GM12878 (cell line): ENCODE measurements around the gene ZNF791. TPM values are rescaled to one million over a fixed set of nuclear protein-coding genes. Genes with fewer than 3 reads are reported as not detected.

Experiments used
- ATF3 ChIP-seq: IDR thresholded peaks from 2 replicates; pipeline ENCODE4 v1.6.1; 2011; ENCODE audit warnings: low read depth, mild to moderate bottlenecking, low read length, moderate library complexity, borderline replicate concordance; ENCODE audit errors: extremely low read depth
- BCL11A ChIP-seq: IDR thresholded peaks from 2 replicates; pipeline ENCODE4 v1.6.1; 2011; ENCODE audit warnings: low read depth, low read length
- CBX5 ChIP-seq: sonication (generic); IDR thresholded peaks from 2 replicates; pipeline ENCODE4 v1.6.1; 2016; ENCODE audit warnings: low read depth, moderate library complexity, mild to moderate bottlenecking, inconsistent platforms
- CHD1 ChIP-seq: IDR thresholded peaks from 2 replicates; pipeline ENCODE4 v1.6.1; 2012; ENCODE audit warnings: low read depth, low read length, improper control_type of control experiment
- CREM ChIP-seq: IDR thresholded peaks from 2 replicates; pipeline ENCODE4 v1.6.1; 2014; ENCODE audit warnings: antibody characterized with exemption, low read depth
- CTCF ChIP-seq, 3 experiments: IDR thresholded peaks in 2 of 3; conservative IDR thresholded peaks in 1 of 3; 2 replicates each; pipeline ENCODE4 v1.5.1; 2011; ENCODE audit warnings: low read depth in 3 of 3, low read length in 3 of 3, mild to moderate bottlenecking in 3 of 3, control low read depth in 2 of 3, moderate library complexity in 2 of 3, inconsistent platforms in 1 of 3, mixed read lengths in 1 of 3; ENCODE audit not compliant: control insufficient read depth in 2 of 3, insufficient read depth in 1 of 3; ENCODE audit errors: extremely low read depth in 1 of 3
- ESRRA ChIP-seq: IDR thresholded peaks from 2 replicates; pipeline ENCODE4 v1.6.1; 2012; ENCODE audit warnings: mild to moderate bottlenecking, low read length, improper control_type of control experiment
- FOXK2 ChIP-seq: fragments of 450-650 bp; IDR thresholded peaks from 2 replicates; pipeline ENCODE4 v1.6.1; 2017; ENCODE audit warnings: mild to moderate bottlenecking, moderate library complexity
- HDAC6 ChIP-seq: fragments of 200-600 bp; sonication (generic); IDR thresholded peaks from one replicate; pipeline ENCODE4 v1.8.0; 2017; ENCODE audit warnings: antibody characterized with exemption; ENCODE audit not compliant: unreplicated experiment
- IRF4 ChIP-seq: IDR thresholded peaks from 2 replicates; pipeline ENCODE4 v1.6.1; 2011; ENCODE audit warnings: low read depth, low read length
- LARP7 ChIP-seq: fragments of 450-650 bp; IDR thresholded peaks from 2 replicates; pipeline ENCODE4 v1.6.1; 2017; ENCODE audit warnings: mild to moderate bottlenecking
- MEF2A ChIP-seq: IDR thresholded peaks from 2 replicates; pipeline ENCODE4 v1.6.1; 2011; ENCODE audit warnings: low read depth, mild to moderate bottlenecking, low read length, moderate library complexity; ENCODE audit not compliant: insufficient read depth
- MEF2B ChIP-seq: fragments of 450-650 bp; IDR thresholded peaks from 2 replicates; pipeline ENCODE4 v1.6.1; 2018; ENCODE audit warnings: mild to moderate bottlenecking, moderate library complexity; ENCODE audit not compliant: partially characterized antibody, poor library complexity, severe bottlenecking
- NFYB ChIP-seq: IDR thresholded peaks from 2 replicates; pipeline ENCODE4 v1.6.1; 2011; ENCODE audit warnings: low read depth, mild to moderate bottlenecking, low read length, improper control_type of control experiment, moderate library complexity; ENCODE audit not compliant: insufficient read depth
- NKRF ChIP-seq: fragments of 450-650 bp; conservative IDR thresholded peaks from 2 replicates; pipeline ENCODE4 v1.6.1; 2017; ENCODE audit warnings: mild to moderate bottlenecking, moderate library complexity
- PAX8 ChIP-seq: fragments of 450-650 bp; IDR thresholded peaks from 2 replicates; pipeline ENCODE4 v1.6.1; 2017; ENCODE audit warnings: mild to moderate bottlenecking, moderate library complexity
- PML ChIP-seq: IDR thresholded peaks from 2 replicates; pipeline ENCODE4 v1.6.1; 2012; ENCODE audit warnings: low read length, inconsistent platforms
- RAD51 ChIP-seq: fragments of 450-650 bp; IDR thresholded peaks from 2 replicates; pipeline ENCODE4 v1.6.1; 2016; ENCODE audit warnings: moderate library complexity, mild to moderate bottlenecking, inconsistent platforms
- SIN3A ChIP-seq: IDR thresholded peaks from 2 replicates; pipeline ENCODE4 v1.6.1; 2012; ENCODE audit warnings: low read depth, low read length, improper control_type of control experiment
- TARDBP ChIP-seq: IDR thresholded peaks from 2 replicates; pipeline ENCODE4 v1.6.1; 2016; ENCODE audit warnings: borderline replicate concordance
- TBL1XR1 ChIP-seq: IDR thresholded peaks from 2 replicates; pipeline ENCODE4 v1.6.1; 2012; ENCODE audit warnings: low read depth, low read length, improper control_type of control experiment
- ZNF207 ChIP-seq: fragments of 450-650 bp; IDR thresholded peaks from 2 replicates; pipeline ENCODE4 v1.6.1; 2014; ENCODE audit warnings: antibody characterized with exemption, mild to moderate bottlenecking, borderline replicate concordance
- ZNF24 ChIP-seq: fragments of 450-650 bp; IDR thresholded peaks from 2 replicates; pipeline ENCODE4 v1.6.1; 2017; ENCODE audit warnings: antibody characterized with exemption, mild to moderate bottlenecking
- ZNF384 ChIP-seq: IDR thresholded peaks from 2 replicates; pipeline ENCODE4 v1.6.1; 2012; ENCODE audit warnings: low read depth, mild to moderate bottlenecking, low read length, improper control_type of control experiment, borderline replicate concordance
- ZSCAN29 ChIP-seq: fragments of 450-650 bp; IDR thresholded peaks from 2 replicates; pipeline ENCODE4 v1.6.1; 2017; ENCODE audit warnings: mild to moderate bottlenecking, moderate library complexity
- polyA plus RNA-seq, 11 experiments: library from polyadenylated mRNA; depleted of rRNA in 4 of 11; unstranded in 6 of 11; stranded (reverse) in 5 of 11; fragments of >200 nt; fragmentation: Nextera tagmentation in 4 of 11; fragmentation: Illumina TruSeq in 1 of 11; extraction: Ambion mirVana in 4 of 11; extraction: Trizol in 1 of 11; gene quantifications; 1 replicate in 1 of 11; 2 replicates in 10 of 11; pipeline versions ENCODE4 v1.2.1 to v1.2.3, GENCODE V29; 2011 to 2016; ENCODE audit warnings: inconsistent platforms in 2 of 11, missing spikeins in 2 of 11, low read depth in 1 of 11
- total RNA-seq, 4 experiments: library from RNA; depleted of rRNA in 3 of 4; stranded (reverse); fragments of >200 nt in 3 of 4; fragmentation: Illumina TruSeq in 1 of 4; extraction: Trizol in 1 of 4; gene quantifications; 2 replicates each; pipeline versions ENCODE4 v1.2.1 to v1.2.3, GENCODE V29; 2013 to 2021

ZNF791 gene
- total and polyA plus RNA-seq, 10 of the 15 experiments (the other 5 are each of a cell fraction or from before 2014, with no cell fraction given) = 7.5 to 24.0 (median 11.8) TPM

GRCh38 chr19:12639901-12640613 lies 29.3 kb downstream of the ZNF791 start (continued):
- peak; percentile 74 to 93 (median 89); a peak in 5 of 6 replicates for TF ChIP-seq CTCF (IDR thresholded peaks at IDR 0.05 in 2 of 3, conservative IDR thresholded peaks at IDR 0.05 in 1 of 3; ENCODE audit: control insufficient read depth in 2 of 3, extremely low read depth in 1 of 3, insufficient read depth in 1 of 3, low read depth in 3 of 3, low read length in 3 of 3)
- no peak for TF ChIP-seq ZNF24
- TF ChIP-seq ZNF207 = no peak
- peak; percentile 68; the same call in 1 of the 2 replicates for TF ChIP-seq LARP7
- TF ChIP-seq CHD1 = no peak
- TF ChIP-seq TBL1XR1 = no peak
- TF ChIP-seq NKRF = no peak
- no peak for TF ChIP-seq MEF2A
- TF ChIP-seq CBX5 = no peak
- TF ChIP-seq HDAC6 = no peak
- peak; percentile 72; the same call in 1 of the 2 replicates for TF ChIP-seq ZSCAN29
- TF ChIP-seq TARDBP = no peak
- TF ChIP-seq ZNF384 = no peak
- TF ChIP-seq PML = no peak
- no peak for TF ChIP-seq PAX8
- no peak for TF ChIP-seq RAD51
- TF ChIP-seq ATF3 = no peak
- no peak for TF ChIP-seq ESRRA
- no peak for TF ChIP-seq SIN3A
- TF ChIP-seq NFYB = no peak
- TF ChIP-seq MEF2B = no peak
- no peak for TF ChIP-seq BCL11A
- TF ChIP-seq IRF4 = no peak
- peak; percentile 46; the same call in 1 of the 2 replicates for TF ChIP-seq CREM
- TF ChIP-seq FOXK2 = no peak
